IPS-18a (cell line): ENCODE data around the gene SPAG6.
A peak's percentile ranks its signal among the peaks of the same experiment; 100 is the strongest.

ENCODE experiments used
- H3K27ac ChIP-seq: one replicate; pipeline ENCODE4 v1.5.1; 2013; ENCODE audit warnings: low read length
- H3K27me3 ChIP-seq: one replicate; pipeline ENCODE4 v1.6.1; 2013; ENCODE audit warnings: mild to moderate bottlenecking, low read length; ENCODE audit not compliant: control insufficient read depth, insufficient read depth
- H3K36me3 ChIP-seq: one replicate; pipeline ENCODE4 v1.6.1; 2013; ENCODE audit warnings: low read depth, low read length; ENCODE audit not compliant: control insufficient read depth
- H3K4me1 ChIP-seq: one replicate; pipeline ENCODE4 v1.6.1; 2013; ENCODE audit warnings: low read depth, low read length; ENCODE audit not compliant: control insufficient read depth
- H3K4me3 ChIP-seq: one replicate; pipeline ENCODE4 v1.5.1; 2013; ENCODE audit warnings: low read length
- H3K9ac ChIP-seq: one replicate; pipeline ENCODE4 v1.6.1; 2013; ENCODE audit warnings: mild to moderate bottlenecking, low read length, moderate library complexity
- H3K9me3 ChIP-seq: one replicate; pipeline ENCODE4 v1.6.1; 2013; ENCODE audit warnings: low read depth, low read length; ENCODE audit not compliant: control insufficient read depth

SPAG6 gene

DNA sequence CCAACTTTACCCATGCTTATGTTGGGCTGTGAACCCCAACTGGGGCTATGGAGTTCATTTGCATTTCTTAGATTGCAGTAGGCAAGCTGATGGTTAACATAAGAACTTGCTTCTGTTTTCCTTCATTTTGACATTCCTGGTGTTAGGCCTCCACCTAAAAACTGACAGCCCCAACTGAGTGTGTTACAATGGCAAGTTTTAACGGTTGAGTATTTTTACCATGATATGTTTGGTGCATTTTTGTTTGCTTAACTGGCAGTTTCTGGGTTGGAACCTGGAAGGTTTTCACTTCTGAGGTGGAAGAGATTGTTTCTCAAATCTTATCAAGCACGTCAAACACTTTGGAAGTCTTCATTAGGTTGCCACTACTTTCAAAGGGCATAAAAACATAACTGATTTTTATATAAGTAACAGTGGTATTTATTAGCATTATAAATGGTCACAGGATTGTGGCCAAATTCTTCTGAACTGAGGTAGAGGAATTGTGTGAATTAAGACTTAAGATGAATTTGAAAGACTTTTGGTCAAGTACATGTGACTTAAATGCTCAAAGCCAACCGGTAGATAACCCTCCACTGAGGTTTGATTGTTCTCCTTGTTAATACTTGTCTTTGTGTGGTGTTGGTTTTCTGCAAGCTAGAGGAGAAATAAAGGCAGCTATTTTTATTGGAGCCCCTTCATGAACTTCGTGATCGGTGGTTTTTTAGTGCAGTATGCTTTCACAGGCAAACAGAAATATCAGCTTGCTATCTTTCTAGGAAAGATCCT lies 21.6 kb upstream of the SPAG6 start:
- Histone ChIP-seq H3K4me1 (peaks cover 40% of the 10 kb centered on the region), H3K9me3 (no peaks in the 10 kb centered on the region), H3K36me3 (no peaks in the 10 kb centered on the region), H3K27ac (no peak overlapping the region), H3K27me3 (peaks cover 82% of the 10 kb centered on the region), H3K9ac (no peak overlapping the region), H3K4me3 (no peak overlapping the region)

DNA sequence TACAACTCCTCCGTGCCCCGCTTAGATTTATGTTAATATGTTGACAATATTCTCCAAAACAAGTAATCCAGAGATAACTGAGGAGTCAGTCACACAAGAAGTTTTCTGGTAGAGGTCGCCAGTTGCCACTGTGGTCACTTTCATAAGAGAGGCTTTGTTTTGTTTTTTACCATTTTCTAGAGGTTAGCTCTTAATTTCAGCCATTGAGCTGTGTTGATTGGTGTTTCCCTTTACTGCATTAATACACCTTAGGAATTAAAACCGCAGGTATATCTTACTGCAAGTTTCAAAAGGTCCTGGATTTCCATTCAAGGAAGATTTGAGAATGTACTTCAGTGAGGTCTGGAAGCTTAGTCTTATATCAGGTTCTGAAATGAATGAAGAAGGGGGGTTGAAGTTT lies 20.9 kb upstream of the SPAG6 start:
- H3K9me3 ChIP-seq, result no peaks in the 10 kb centered on the region
- peaks cover 82% of the 10 kb centered on the region for H3K27me3 ChIP-seq
- no peak overlapping the region for H3K9ac ChIP-seq
- H3K36me3 ChIP-seq, result peaks cover 3% of the 10 kb centered on the region
- H3K27ac ChIP-seq, result no peak overlapping the region
- H3K4me1 ChIP-seq, result peaks cover 40% of the 10 kb centered on the region
- H3K4me3 ChIP-seq, result peak overlapping the region; percentile 74

DNA sequence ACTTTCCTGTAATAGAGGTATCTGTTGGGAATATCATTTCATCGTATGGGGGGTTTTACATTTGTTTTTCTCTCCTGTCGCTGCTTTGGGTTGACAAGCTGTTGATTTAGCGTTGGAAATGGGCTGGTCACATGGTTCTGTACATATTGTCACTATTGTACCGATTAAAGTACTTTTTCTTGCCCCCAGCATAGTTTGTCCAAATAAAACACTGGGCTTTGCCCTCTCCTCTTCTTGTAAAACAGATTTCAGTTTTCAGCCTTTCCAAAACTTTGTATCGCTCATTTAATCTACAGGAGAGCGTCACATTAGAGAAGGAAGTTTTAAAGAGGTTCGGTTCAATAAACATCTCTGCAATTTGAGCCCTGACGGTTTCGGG lies 20.4 kb upstream of the SPAG6 start:
- Histone ChIP-seq H3K9me3 (no peaks in the 10 kb centered on the region), H3K4me1 (peaks cover 37% of the 10 kb centered on the region), H3K27ac (no peak overlapping the region), H3K9ac (peak overlapping the region; percentile 49), H3K36me3 (peaks cover 7% of the 10 kb centered on the region), H3K4me3 (peak overlapping the region; percentile 74), H3K27me3 (peaks cover 82% of the 10 kb centered on the region)

DNA sequence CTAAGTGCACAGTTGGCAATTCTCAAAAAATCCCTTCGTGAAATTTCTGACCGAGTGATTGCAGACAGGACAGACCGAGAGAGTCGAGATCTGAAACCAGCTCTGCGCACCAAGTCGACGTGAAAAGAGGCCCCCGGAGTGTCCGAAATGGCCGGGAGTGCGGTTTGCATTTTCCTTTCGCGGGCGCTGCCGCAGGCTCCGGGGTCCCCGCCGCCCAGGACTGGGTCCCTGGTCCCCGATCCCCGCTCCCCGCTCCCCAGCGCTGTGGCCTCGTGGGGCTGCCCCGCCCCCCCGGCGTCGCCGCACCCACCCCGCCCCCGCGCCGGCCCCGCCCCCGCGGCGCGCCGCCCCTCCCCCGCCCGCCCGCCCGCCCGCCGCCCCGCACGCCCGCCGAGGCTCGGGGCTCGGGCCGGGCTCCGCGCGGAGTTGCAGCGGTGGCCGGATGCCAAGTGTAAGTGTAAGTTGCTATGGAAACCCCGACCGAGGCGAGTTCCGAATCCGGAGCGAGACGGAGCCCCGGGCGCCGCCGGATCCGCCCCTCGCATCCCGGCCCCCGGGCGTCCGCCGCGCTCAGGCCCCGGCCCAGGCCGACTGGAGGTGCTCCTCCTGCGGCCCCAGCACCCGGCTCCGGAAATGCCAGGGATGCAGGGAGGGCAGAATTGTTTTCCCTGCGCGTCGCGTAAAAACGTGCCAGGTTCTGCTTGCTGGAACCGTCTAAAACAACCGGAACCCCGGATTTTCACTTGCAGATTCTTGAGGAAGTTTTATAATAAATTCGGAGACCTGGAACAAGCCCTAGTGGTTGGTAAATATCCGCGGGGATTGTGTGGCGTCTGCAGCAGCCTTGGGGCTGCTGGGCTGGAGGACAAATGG lies 19.8 kb upstream of the SPAG6 start:
- H3K4me1 ChIP-seq, result peaks cover 34% of the 10 kb centered on the region
- H3K9ac ChIP-seq, result peak overlapping the region; percentile 49
- peaks cover 7% of the 10 kb centered on the region for H3K36me3 ChIP-seq
- peaks cover 83% of the 10 kb centered on the region for H3K27me3 ChIP-seq
- H3K4me3 ChIP-seq, result peak overlapping the region; percentile 74
- no peaks in the 10 kb centered on the region for H3K9me3 ChIP-seq
- no peak overlapping the region for H3K27ac ChIP-seq

DNA sequence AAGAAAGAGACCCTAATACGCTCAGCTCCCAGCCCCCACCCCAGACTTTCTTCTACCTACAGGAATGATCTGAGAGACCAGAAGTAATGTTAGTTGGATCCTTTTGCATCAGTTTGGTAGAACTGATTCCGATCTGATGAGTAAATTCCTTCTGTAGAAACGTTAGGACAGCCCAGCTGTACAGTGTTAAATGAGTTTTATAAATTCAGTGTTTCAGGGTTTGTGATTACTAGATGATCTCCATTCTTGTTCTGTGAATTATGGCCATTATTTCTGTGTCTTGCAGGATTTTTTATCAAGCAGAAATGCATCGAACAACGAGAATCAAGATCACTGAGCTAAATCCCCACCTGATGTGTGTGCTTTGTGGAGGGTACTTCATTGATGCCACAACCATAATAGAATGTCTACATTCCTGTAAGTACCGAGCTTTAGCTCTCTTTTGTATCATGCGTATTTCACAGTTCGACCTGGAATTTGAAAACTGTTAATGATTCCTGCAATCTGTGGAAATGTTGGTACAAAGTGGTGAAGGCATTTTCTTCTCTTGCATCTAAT lies 19.1 kb upstream of the SPAG6 start:
- no peaks in the 10 kb centered on the region for H3K9me3 ChIP-seq
- peaks cover 34% of the 10 kb centered on the region for H3K4me1 ChIP-seq
- H3K9ac ChIP-seq, result no peak overlapping the region
- H3K27me3 ChIP-seq, result peaks cover 91% of the 10 kb centered on the region
- H3K4me3 ChIP-seq, result peak overlapping the region; percentile 52
- no peak overlapping the region for H3K27ac ChIP-seq
- H3K36me3 ChIP-seq, result peaks cover 7% of the 10 kb centered on the region

DNA sequence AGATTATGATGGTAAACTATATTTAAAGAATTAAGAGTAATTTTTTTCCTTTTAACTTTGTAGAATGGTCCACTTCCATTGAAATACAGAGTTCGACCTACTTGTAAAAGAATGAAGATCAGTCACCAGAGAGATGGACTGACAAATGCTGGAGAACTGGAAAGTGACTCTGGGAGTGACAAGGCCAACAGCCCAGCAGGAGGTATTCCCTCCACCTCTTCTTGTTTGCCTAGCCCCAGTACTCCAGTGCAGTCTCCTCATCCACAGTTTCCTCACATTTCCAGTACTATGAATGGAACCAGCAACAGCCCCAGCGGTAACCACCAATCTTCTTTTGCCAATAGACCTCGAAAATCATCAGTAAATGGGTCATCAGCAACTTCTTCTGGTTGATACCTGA lies 16.1 kb upstream of the SPAG6 start:
- Histone ChIP-seq H3K9ac (no peak overlapping the region), H3K4me1 (peaks cover 19% of the 10 kb centered on the region), H3K36me3 (peaks cover 7% of the 10 kb centered on the region), H3K4me3 (no peak overlapping the region), H3K27ac (no peak overlapping the region), H3K9me3 (no peaks in the 10 kb centered on the region), H3K27me3 (peaks cover 96% of the 10 kb centered on the region)

DNA sequence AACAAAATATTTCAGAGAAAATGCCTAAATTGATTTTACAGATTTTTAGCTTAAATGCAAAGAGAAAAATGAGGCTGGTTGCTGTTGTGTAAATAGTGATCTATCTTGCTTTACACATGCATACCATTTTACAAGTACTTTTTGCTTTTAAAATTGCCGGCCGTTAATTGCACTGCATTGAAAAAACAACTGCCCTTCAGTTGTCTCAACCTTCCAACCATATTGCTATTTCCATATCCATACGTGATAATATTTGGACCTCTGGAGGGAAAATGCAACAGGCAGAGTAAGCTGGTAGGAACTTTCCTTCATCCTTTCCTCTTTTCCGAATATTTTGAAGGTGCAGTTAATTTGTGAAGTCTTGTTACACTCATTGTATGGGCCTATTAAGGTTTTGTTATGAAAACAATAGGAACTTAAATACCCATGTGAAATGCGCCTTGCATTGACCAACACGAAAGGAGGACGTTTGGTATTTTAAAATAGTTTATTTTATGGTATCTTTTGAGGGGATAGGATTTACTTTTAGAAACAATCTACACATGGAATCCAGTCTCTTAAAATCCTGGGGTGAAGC lies 13.1 kb upstream of the SPAG6 start:
- Histone ChIP-seq H3K4me1 (peaks cover 6% of the 10 kb centered on the region), H3K4me3 (no peak overlapping the region), H3K9me3 (no peaks in the 10 kb centered on the region), H3K27me3 (peaks cover 100% of the 10 kb centered on the region), H3K9ac (no peak overlapping the region), H3K36me3 (peaks cover 7% of the 10 kb centered on the region), H3K27ac (no peak overlapping the region)

DNA sequence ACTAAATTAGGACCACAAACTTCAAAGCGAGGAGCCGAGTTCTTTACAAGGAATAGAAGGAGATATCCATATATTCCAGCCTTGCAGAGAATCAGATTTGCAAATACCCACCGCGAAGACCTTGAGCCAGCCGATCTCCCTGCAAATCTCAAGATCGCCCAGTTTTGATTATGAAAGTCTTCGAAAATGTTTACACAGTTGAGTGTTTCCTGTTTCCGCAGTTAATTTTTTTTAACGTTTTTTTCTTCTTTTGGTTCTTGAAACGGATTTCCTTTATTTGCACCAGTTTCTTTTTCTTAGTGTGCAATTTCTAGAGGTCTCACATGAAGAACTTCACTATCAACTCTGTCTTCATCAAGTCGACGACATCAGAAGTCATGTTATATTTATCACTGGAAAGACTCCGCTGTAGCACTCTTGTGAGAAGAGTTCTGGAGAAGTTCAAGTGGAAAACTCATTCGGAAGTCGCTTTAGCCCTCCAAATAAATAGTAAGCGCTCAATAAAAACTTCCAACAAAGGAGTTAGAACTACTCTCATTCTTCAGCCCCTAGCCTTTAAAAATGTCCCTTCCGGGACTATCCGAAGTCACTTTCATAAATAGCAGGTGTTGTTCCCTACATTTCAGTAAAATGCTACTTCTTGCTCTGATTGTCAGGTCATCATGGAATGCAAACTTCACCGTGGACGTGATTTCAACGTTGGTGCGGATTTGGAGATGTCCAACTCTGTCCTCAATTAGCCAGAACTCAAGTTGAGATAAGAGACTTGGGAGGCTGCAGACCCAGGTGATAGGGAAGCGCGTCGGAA lies 11.9 kb upstream of the SPAG6 start:
- peaks cover 100% of the 10 kb centered on the region for H3K27me3 ChIP-seq
- H3K9ac ChIP-seq, result no peak overlapping the region
- peaks cover 6% of the 10 kb centered on the region for H3K4me1 ChIP-seq
- H3K27ac ChIP-seq, result no peak overlapping the region
- peaks cover 7% of the 10 kb centered on the region for H3K36me3 ChIP-seq
- no peaks in the 10 kb centered on the region for H3K9me3 ChIP-seq
- H3K4me3 ChIP-seq, result no peak overlapping the region

DNA sequence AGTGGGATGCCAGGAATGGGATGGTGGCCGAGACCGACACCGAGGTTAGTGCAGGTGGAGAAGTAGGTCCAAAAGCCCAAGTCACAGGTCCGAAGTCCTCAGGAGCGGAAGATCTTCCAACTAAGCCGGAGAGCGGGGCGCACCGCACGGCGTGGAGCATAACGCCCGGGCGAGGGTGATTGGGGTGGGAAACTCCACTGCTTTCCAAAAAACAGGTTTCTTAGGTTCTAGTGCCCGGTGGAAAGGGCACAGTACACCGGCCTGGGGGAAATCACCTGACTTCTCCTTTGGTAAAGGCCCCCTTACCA lies 11.4 kb upstream of the SPAG6 start:
- Histone ChIP-seq H3K36me3 (peaks cover 7% of the 10 kb centered on the region), H3K27me3 (peaks cover 100% of the 10 kb centered on the region), H3K4me3 (peak overlapping the region; percentile 34), H3K4me1 (peaks cover 6% of the 10 kb centered on the region), H3K9me3 (no peaks in the 10 kb centered on the region), H3K27ac (no peak overlapping the region), H3K9ac (no peak overlapping the region)

DNA sequence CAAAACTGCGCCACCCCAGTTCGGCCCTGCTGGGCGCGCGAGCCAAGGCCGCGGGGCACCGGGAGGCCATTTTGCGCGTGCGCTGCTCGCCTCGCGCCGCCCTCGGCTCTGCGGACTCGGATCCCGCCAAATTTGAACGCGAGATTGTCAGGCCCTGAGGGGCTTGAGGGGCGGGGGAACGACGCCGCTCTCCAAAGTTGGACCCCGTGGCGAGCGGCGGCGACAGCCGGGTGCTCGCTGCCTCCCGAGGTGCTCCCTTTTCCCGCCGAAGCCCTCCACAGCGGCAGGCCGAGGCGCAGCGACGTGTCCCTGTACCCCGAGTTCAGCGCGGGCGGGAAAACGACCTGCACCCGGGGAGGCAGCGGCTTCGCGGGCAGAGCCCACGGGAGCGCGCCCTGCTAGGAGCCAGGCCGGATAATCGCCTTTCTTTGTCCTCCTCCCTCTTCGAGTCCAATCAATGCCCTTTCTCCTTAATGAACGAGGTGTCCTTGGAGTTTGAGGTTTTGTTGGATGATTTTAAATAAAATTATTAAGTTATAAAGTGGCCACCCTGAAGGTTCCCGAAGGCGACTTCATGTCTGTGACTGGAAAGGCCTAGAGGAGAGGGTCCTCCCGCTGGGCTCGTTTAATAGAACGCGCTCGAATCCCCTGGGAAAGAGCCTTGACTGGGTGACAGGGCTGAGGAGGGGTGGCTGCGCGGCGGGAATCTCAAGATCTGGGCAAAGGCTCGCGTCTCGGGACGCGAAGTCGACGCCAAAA lies 10.7 kb upstream of the SPAG6 start:
- Histone ChIP-seq H3K36me3 (peaks cover 3% of the 10 kb centered on the region), H3K4me3 (peak overlapping the region; percentile 39), H3K4me1 (peaks cover 6% of the 10 kb centered on the region), H3K27me3 (peaks cover 100% of the 10 kb centered on the region), H3K9ac (no peak overlapping the region), H3K9me3 (no peaks in the 10 kb centered on the region), H3K27ac (no peak overlapping the region)
